Activated B cell treated with CpG ODN at 0.5 μM for 24 hours (primary cell): ENCODE measurements around the gene STXBP2. TPM values are rescaled to one million over a fixed set of nuclear protein-coding genes. Genes with fewer than 3 reads are reported as not detected.

ENCODE experiments used
- ATAC-seq: fragments of 200-7000 bp; cut with Tn5 transposase; one replicate; pipeline ENCODE4 v1.10.0; 2021; ENCODE audit warnings: low read depth, mild to moderate bottlenecking, moderate library complexity
- CTCF ChIA-PET: fragments of 350-600 bp; sonication (Branson Sonifier 250); formaldehyde crosslinking; loops from one replicate; lab custom pipeline; 2021; ENCODE audit warnings: antibody characterized with exemption; lab: Charles Lee
- POLR2A ChIA-PET: fragments of 350-600 bp; sonication (Branson Sonifier 250); formaldehyde crosslinking; loops from one replicate; lab custom pipeline; 2021; ENCODE audit warnings: antibody characterized with exemption; lab: Charles Lee
- DNase-seq: peaks from one replicate; pipeline ENCODE4 v3.0.0; 2022
- H3K27ac Mint-ChIP-seq: one replicate; pipeline ENCODE4 v1.8.0; 2020; ENCODE audit warnings: mixed read lengths
- H3K27me3 Mint-ChIP-seq: one replicate; pipeline ENCODE4 v1.8.0; 2021; ENCODE audit warnings: mixed read lengths
- H3K36me3 Mint-ChIP-seq: one replicate; pipeline ENCODE4 v1.8.0; 2021; ENCODE audit warnings: low read depth, mixed read lengths
- H3K4me1 Mint-ChIP-seq: one replicate; pipeline ENCODE4 v1.8.0; 2021; ENCODE audit warnings: mixed read lengths
- H3K4me3 Mint-ChIP-seq: one replicate; pipeline ENCODE4 v1.8.0; 2020; ENCODE audit warnings: mild to moderate bottlenecking, mixed read lengths
- H3K9me3 Mint-ChIP-seq: one replicate; pipeline ENCODE4 v1.8.0; 2020; ENCODE audit warnings: mixed read lengths
- intact Hi-C: fragments of 100-400 bp; cut with micrococcal nuclease; formaldehyde crosslinking; loops from one replicate; pipeline ENCODE4 v1.15.1; 2024
- total RNA-seq: library from RNA; stranded (reverse); gene quantifications from 2 replicates; pipeline ENCODE4 v1.2.3, GENCODE V29; 2022
- TF ChIP-seq, protein P1 (sequence below): fragments of 200-600 bp; IDR thresholded peaks from one replicate; pipeline ENCODE4 v1.8.0; 2022; ENCODE audit warnings: antibody characterized with exemption, mild to moderate bottlenecking

STXBP2 gene
- total RNA-seq, 1 donor from 2014 or later, result 176 TPM

DNA sequence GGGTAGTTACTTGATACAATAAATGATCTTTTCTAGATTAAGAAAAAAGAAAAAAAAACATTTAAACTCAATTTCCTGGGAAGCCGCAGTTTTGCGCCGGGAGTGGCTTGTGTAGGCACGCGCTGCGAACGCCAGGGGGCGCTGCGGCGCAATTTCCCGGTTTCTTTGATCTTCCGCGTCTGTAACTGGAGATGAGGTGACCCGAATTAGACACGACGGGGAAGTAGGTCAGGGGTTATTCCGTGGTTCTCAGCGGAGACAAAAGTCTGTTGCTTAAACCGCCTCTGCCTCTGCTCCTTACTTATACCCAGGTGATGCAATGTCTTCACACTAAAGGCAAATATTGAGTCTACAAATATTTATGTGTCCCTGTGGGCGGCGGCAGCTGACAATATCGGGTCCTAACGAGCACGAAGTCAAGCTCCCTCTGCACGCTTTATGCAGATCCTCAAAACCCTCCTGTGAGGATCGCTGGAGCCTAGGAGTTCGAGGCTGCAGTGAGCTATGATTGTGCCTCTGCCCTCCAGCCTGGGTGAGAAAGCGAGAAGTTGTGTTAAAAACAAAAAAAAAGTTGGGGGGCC, 15.2 kb downstream of the STXBP2 start:
- intact Hi-C loops, result loop anchor here (1.0 to 10.0 kb wide), 6 partner anchors 15 to 350 kb away; partner anchors contain the start of genes CTXN1, SNAPC2, STXBP2 and TRAPPC5
- Mint-ChIP-seq H3K36me3 (peaks cover 6% of the 10 kb centered on the region), H3K4me1 (peaks cover 8% of the 10 kb centered on the region), H3K4me3 (peak overlapping the region; percentile 78), H3K9me3 (no peaks in the 10 kb centered on the region), H3K27ac (peak overlapping the region; percentile 41), H3K27me3 (no peaks in the 10 kb centered on the region)
- ATAC-seq, result peak; percentile 87
- TF ChIP-seq, protein P1, sequence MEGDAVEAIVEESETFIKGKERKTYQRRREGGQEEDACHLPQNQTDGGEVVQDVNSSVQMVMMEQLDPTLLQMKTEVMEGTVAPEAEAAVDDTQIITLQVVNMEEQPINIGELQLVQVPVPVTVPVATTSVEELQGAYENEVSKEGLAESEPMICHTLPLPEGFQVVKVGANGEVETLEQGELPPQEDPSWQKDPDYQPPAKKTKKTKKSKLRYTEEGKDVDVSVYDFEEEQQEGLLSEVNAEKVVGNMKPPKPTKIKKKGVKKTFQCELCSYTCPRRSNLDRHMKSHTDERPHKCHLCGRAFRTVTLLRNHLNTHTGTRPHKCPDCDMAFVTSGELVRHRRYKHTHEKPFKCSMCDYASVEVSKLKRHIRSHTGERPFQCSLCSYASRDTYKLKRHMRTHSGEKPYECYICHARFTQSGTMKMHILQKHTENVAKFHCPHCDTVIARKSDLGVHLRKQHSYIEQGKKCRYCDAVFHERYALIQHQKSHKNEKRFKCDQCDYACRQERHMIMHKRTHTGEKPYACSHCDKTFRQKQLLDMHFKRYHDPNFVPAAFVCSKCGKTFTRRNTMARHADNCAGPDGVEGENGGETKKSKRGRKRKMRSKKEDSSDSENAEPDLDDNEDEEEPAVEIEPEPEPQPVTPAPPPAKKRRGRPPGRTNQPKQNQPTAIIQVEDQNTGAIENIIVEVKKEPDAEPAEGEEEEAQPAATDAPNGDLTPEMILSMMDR, result peak; percentile 81
- ChIA-PET POLR2A (interaction anchor here (0.7 to 1.3 kb wide), 5 partner anchors 21 to 265 kb away, joined by 3 to 18 read pairs (median 3); partner anchors contain the start of genes PET100 and XAB2), CTCF (interaction anchor here (0.6 to 3.0 kb wide), 11 partner anchors 8 to 292 kb away, joined by 3 to 37 read pairs (median 4); partner anchors contain the start of genes TIMM44 and TRAPPC5)
- DNase-seq, result peak; percentile 82

DNA sequence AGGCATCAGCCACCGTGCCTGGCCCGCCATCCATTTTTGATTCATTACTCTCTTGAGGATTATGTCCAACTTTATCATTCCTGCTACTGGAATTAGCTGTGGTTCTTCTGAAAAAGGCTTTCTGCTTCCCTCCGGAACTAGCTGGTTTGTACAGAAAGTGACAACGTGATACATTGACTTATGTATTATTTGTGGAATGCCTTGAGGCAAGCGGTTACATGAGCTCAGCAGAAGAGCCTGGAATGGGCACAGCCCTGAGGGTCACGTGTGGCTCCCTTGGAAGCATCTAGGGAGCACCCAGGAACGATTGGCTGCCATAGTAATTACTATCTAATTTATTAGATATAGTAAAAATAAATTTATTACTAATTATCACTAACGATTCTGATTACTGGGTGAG, 17.5 kb downstream of the STXBP2 start:
- Mint-ChIP-seq H3K9me3 (no peaks in the 10 kb centered on the region), H3K36me3 (no peaks in the 10 kb centered on the region), H3K27ac (no peak overlapping the region), H3K27me3 (no peaks in the 10 kb centered on the region), H3K4me3 (no peak overlapping the region), H3K4me1 (peaks cover 25% of the 10 kb centered on the region)
- CTCF ChIA-PET, result interaction anchor here (1.0 to 2.1 kb wide), 4 partner anchors 10 to 145 kb away, joined by 3 to 5 read pairs (median 4); partner anchors contain the start of gene TRAPPC5
- POLR2A ChIA-PET, result interaction anchor here (1.2 kb wide), 1 partner anchor 16 kb away, joined by 4 read pairs; no protein-coding TSS in a partner anchor
- no peak for ATAC-seq
- no peak for DNase-seq
- TF ChIP-seq, protein P1, result no peak
- intact Hi-C loops, result loop anchor here (5.0 to 10.0 kb wide), 2 partner anchors 270 to 348 kb away; partner anchors contain the start of genes CTXN1 and SNAPC2

DNA sequence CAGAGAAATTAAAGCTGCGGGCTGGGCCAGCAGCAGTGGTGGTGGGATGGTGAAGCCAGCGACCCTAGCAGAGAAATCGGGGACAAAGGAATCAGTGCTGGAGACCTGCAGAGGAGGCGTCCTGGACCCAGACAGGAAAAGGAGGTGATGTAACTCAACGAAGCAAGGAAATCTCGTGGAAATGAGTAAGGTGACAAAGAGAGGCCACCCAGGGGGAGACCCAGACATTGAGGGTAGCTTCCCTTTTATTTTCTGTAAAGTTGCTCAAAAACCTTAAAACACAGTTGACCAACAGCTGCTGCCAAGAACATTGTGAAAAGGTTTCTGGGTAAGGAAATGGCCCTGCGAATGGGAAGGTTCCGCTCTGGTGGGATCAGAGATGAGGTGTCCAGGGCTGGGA, 18.7 kb downstream of the STXBP2 start:
- TF ChIP-seq, protein P1, result no peak
- intact Hi-C loops, result loop anchor here (10.0 kb wide), 1 partner anchor 269 kb away; the partner anchor contains the start of genes CTXN1 and SNAPC2
- H3K27me3 Mint-ChIP-seq, result no peaks in the 10 kb centered on the region
- no peak overlapping the region for H3K4me3 Mint-ChIP-seq
- CTCF ChIA-PET, result interaction anchor here (0.6 kb wide), 1 partner anchor 150 kb away, joined by 3 read pairs; no protein-coding TSS in a partner anchor
- no peak overlapping the region for H3K27ac Mint-ChIP-seq
- ATAC-seq (no peak), DNase-seq (no peak)
- H3K4me1 Mint-ChIP-seq, result peaks cover 25% of the 10 kb centered on the region
- no peaks in the 10 kb centered on the region for H3K9me3 Mint-ChIP-seq
- no peaks in the 10 kb centered on the region for H3K36me3 Mint-ChIP-seq
- POLR2A ChIA-PET, result interaction anchor here (1.2 kb wide), 1 partner anchor 26 kb away, joined by 6 read pairs; the partner anchor contains the start of genes PET100 and XAB2

DNA sequence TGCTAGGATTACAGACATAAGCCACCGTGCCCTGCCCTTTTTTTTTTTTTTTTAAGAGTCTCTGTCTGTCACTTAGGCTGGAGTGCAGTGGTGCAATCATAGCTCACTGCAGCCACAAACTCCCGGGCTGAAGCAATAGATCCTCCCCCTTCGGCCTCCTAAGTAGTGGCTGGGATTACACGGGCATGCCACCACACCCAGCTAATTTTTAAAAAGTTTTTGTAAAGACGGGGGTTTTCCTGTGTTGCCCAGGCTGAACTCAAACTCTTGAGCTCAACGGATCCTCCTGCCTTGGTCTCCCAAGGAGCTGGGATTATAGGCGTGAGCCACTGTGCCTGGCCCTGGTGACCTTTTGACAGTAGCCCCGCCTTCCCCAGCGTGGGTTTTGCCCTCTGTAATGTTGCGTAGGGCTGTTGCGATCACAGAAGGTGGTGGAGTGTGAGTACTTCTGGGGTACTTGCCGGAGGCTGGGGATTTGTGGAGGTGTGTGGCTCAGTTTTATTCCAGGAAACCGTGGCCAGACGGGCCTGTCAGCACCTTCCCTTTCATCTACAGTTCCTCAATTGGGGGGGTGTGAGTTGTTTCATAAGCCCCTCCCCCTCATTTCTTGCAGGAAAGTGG, 20.3 kb downstream of the STXBP2 start:
- POLR2A ChIA-PET, result interaction anchor here (0.6 to 2.1 kb wide), 7 partner anchors 18 to 263 kb away, joined by 3 to 8 read pairs (median 5); partner anchors contain the start of genes MAP2K7, SNAPC2, STXBP2 and TRAPPC5
- no peak for DNase-seq
- no peak overlapping the region for H3K27ac Mint-ChIP-seq
- ATAC-seq, result no peak
- CTCF ChIA-PET, result no interaction called here
- H3K27me3 Mint-ChIP-seq, result peaks cover 5% of the 10 kb centered on the region
- TF ChIP-seq, protein P1, result no peak
- H3K4me3 Mint-ChIP-seq, result no peak overlapping the region
- H3K9me3 Mint-ChIP-seq, result no peaks in the 10 kb centered on the region
- intact Hi-C loops, result loop anchor here (10.0 kb wide), 1 partner anchor 268 kb away; the partner anchor contains the start of genes CTXN1 and SNAPC2
- H3K4me1 Mint-ChIP-seq, result peaks cover 22% of the 10 kb centered on the region
- H3K36me3 Mint-ChIP-seq, result no peaks in the 10 kb centered on the region
